ENCODE results near the gene SYNJ2. TPM values are rescaled to one million over a fixed set of nuclear protein-coding genes. Genes with fewer than 3 reads are reported as not detected.
A peak's percentile ranks its signal among the peaks of the same experiment; 100 is the strongest.

The SYNJ2 gene
- total RNA-seq, 1 experiment from 2014 or later: 24.5 TPM

DNA sequence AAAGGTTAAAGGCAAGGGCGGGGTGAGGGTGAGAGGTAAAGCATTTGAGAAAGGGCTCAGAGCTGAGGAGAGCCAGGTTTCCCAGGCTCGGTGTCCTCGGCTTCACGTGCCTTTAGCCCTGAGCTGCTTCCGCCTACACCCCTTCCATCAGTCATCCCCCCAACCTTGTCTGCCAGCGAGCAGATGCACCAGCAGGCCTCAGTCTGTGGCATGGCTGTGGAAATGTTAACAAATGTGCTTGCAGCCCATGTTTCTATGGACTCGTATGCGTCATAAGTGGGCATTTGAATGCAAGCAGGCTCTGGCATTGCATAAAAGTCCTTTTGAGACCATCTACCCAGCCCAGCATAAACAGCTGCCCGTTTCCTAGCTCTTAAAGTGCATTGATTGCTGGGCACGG is 88.8 kb downstream of the SYNJ2 start:
- no peak overlapping the region for H3K27ac ChIP-seq (ENCODE audit: insufficient read length, low read depth, low read length)
- H3K4me1 ChIP-seq (ENCODE audit: insufficient read depth, low read length): no peaks in the 10 kb centered on the region
- TF ChIP-seq, protein P1, sequence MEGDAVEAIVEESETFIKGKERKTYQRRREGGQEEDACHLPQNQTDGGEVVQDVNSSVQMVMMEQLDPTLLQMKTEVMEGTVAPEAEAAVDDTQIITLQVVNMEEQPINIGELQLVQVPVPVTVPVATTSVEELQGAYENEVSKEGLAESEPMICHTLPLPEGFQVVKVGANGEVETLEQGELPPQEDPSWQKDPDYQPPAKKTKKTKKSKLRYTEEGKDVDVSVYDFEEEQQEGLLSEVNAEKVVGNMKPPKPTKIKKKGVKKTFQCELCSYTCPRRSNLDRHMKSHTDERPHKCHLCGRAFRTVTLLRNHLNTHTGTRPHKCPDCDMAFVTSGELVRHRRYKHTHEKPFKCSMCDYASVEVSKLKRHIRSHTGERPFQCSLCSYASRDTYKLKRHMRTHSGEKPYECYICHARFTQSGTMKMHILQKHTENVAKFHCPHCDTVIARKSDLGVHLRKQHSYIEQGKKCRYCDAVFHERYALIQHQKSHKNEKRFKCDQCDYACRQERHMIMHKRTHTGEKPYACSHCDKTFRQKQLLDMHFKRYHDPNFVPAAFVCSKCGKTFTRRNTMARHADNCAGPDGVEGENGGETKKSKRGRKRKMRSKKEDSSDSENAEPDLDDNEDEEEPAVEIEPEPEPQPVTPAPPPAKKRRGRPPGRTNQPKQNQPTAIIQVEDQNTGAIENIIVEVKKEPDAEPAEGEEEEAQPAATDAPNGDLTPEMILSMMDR (conservative IDR thresholded peaks at IDR 0.05): no peak
- H3T11ph ChIP-seq (ENCODE audit: low read length): no peak overlapping the region
- no peak overlapping the region for H2AK5ac ChIP-seq (ENCODE audit: insufficient read length, low read length)
- H3K23me2 ChIP-seq (ENCODE audit: insufficient read length, low read depth, low read length, poor library complexity, severe bottlenecking): no peaks in the 10 kb centered on the region
- no peak overlapping the region for H3K14ac ChIP-seq (ENCODE audit: insufficient read depth, low read length)
- H4K5ac ChIP-seq (ENCODE audit: insufficient read length, low read depth, low read length): no peak overlapping the region
- H3K18ac ChIP-seq (ENCODE audit: insufficient read length, low read depth, low read length): no peak overlapping the region
- no peaks in the 10 kb centered on the region for H3K27me3 ChIP-seq (ENCODE audit: insufficient read depth, low read length)
- H3K9me3 Mint-ChIP-seq: no peaks in the 10 kb centered on the region
- no peak overlapping the region for H2BK12ac ChIP-seq (ENCODE audit: insufficient read length, low read depth, low read length)
- no peaks in the 10 kb centered on the region for H4K20me1 ChIP-seq (ENCODE audit: control insufficient read depth, insufficient read depth, insufficient read length)
- H3K4me2 ChIP-seq (ENCODE audit: insufficient read depth, insufficient read length, low read length): no peak overlapping the region
- no peaks in the 10 kb centered on the region for H3K79me2 ChIP-seq (ENCODE audit: insufficient read depth, low read length)
- no CpG with 5 or more reads among the region's 10 CpGs for WGBS (ENCODE audit: extremely low coverage, insufficient read length, low lambda C conversion rate)
- no peak overlapping the region for H3K56ac ChIP-seq (ENCODE audit: insufficient read length, low read depth, low read length)
- DNase-seq: no peak
- no peak overlapping the region for H2BK5ac ChIP-seq (ENCODE audit: insufficient read length, low read length)
- no peak overlapping the region for H3K23ac ChIP-seq (ENCODE audit: insufficient read length, low read depth, low read length)
- H2AFZ ChIP-seq (ENCODE audit: low read length): no peak overlapping the region
- peak overlapping the region in 1 of 3 experiments; percentile 86; a peak in 1 of 7 replicates for H3K27ac Mint-ChIP-seq
- H2BK120ac ChIP-seq (ENCODE audit: low read depth, low read length, poor library complexity, severe bottlenecking): no peak overlapping the region
- H3K4me1 Mint-ChIP-seq: peaks cover 4 to 17% of the 10 kb centered on the region in 2 experiments
- H3K27me3 Mint-ChIP-seq (ENCODE audit: low read depth): no peaks in the 10 kb centered on the region
- H4K91ac ChIP-seq (ENCODE audit: insufficient read length, low read depth, low read length): no peak overlapping the region
- H3K4ac ChIP-seq (ENCODE audit: low read depth, low read length): no peak overlapping the region
- H3K9ac ChIP-seq (ENCODE audit: extremely low read depth, insufficient read length, low read length): no peak overlapping the region
- H2BK20ac ChIP-seq (ENCODE audit: low read depth, low read length, poor library complexity, severe bottlenecking): no peak overlapping the region
- no peaks in the 10 kb centered on the region for H3K79me1 ChIP-seq (ENCODE audit: insufficient read depth, low read depth, low read length, poor library complexity, severe bottlenecking)
- peaks cover 0 to 63% (median 4%) of the 10 kb centered on the region in 3 experiments; a peak in 4 of 7 replicates for H3K36me3 Mint-ChIP-seq (ENCODE audit: insufficient read depth in 1 of 3, low read depth in 3 of 3)
- no peaks in the 10 kb centered on the region for H3K9me3 ChIP-seq (ENCODE audit: control insufficient read depth, low read depth, low read length)
- H4K8ac ChIP-seq (replicated peaks; ENCODE audit: insufficient read length, low read depth, low read length): no peak overlapping the region
- no peak overlapping the region for H2BK15ac ChIP-seq (ENCODE audit: low read depth, low read length)
- H3K4me3 Mint-ChIP-seq: no peak overlapping the region
